CD8-positive, alpha-beta memory T cell (primary cell): ENCODE results near the gene SIGLEC14. TPM values are rescaled to one million over a fixed set of nuclear protein-coding genes. Genes with fewer than 3 reads are reported as not detected.

Source experiments
- CTCF ChIA-PET: fragments of 350-600 bp; sonication (Branson Sonifier 250); formaldehyde crosslinking; loops from one replicate; lab custom pipeline; 2021; ENCODE audit warnings: antibody characterized with exemption; lab: Charles Lee
- POLR2A ChIA-PET: fragments of 350-600 bp; sonication (Branson Sonifier 250); formaldehyde crosslinking; loops from one replicate; lab custom pipeline; 2021; ENCODE audit warnings: antibody characterized with exemption; lab: Charles Lee
- DNase-seq, 5 donors: peaks; one replicate each; pipeline versions ENCODE4 v3.0.0 to v3.0.0-alpha.2; 2020 to 2022; ENCODE audit warnings: mixed read lengths in 1 of 5
- H3K27ac ChIP-seq: one replicate; pipeline ENCODE4 v1.7.0; 2013; ENCODE audit warnings: low read depth, mild to moderate bottlenecking, low read length, moderate library complexity
- H3K27me3 ChIP-seq: 2 replicates; pipeline ENCODE4 v1.7.0; 2013; ENCODE audit warnings: low read length, mild to moderate bottlenecking; ENCODE audit not compliant: insufficient read depth, poor library complexity, severe bottlenecking
- H3K36me3 ChIP-seq: 2 replicates; pipeline ENCODE4 v1.7.0; 2013; ENCODE audit warnings: mild to moderate bottlenecking, low read length, moderate library complexity; ENCODE audit not compliant: insufficient read depth
- H3K4me1 ChIP-seq: 2 replicates; pipeline ENCODE4 v1.7.0; 2013; ENCODE audit warnings: mild to moderate bottlenecking, low read length, moderate library complexity; ENCODE audit not compliant: insufficient read depth
- H3K4me3 ChIP-seq: 2 replicates; pipeline ENCODE4 v1.7.0; 2013; ENCODE audit warnings: mild to moderate bottlenecking, low read length
- H3K9me3 ChIP-seq: 2 replicates; pipeline ENCODE4 v1.7.0; 2013; ENCODE audit warnings: mild to moderate bottlenecking, low read length
- H3K27ac Mint-ChIP-seq, 8 donors: one replicate each; pipeline ENCODE4 v1.8.0; 2020 to 2021; ENCODE audit warnings: mixed read lengths in 8 of 8, mild to moderate bottlenecking in 6 of 8, inconsistent platforms in 3 of 8, moderate library complexity in 3 of 8
- H3K27me3 Mint-ChIP-seq, 2 donors: one replicate each; pipeline ENCODE4 v1.8.0; 2020 to 2021; ENCODE audit warnings: mixed read lengths in 2 of 2, mild to moderate bottlenecking in 1 of 2, moderate library complexity in 1 of 2
- H3K36me3 Mint-ChIP-seq, 3 donors: one replicate each; pipeline ENCODE4 v1.8.0; 2020 to 2021; ENCODE audit warnings: mixed read lengths in 3 of 3, inconsistent platforms in 1 of 3, mild to moderate bottlenecking in 1 of 3
- H3K4me1 Mint-ChIP-seq, 3 donors: one replicate each; pipeline ENCODE4 v1.8.0; 2020 to 2021; ENCODE audit warnings: mixed read lengths in 3 of 3, inconsistent platforms in 1 of 3, mild to moderate bottlenecking in 1 of 3
- H3K4me3 Mint-ChIP-seq, 7 donors: one replicate each; pipeline ENCODE4 v1.8.0; 2020 to 2021; ENCODE audit warnings: mixed read lengths in 7 of 7, mild to moderate bottlenecking in 6 of 7, moderate library complexity in 4 of 7, inconsistent platforms in 2 of 7
- H3K9me3 Mint-ChIP-seq, 5 donors: one replicate each; pipeline ENCODE4 v1.8.0; 2020 to 2022; ENCODE audit warnings: mixed read lengths in 5 of 5, mild to moderate bottlenecking in 3 of 5, moderate library complexity in 2 of 5, inconsistent platforms in 1 of 5
- polyA plus RNA-seq: library from polyadenylated mRNA; unstranded; fragments of 300-500 nt; fragmentation: Illumina TruSeq; gene quantifications from one replicate; pipeline ENCODE4 v1.2.3, GENCODE V29; 2021
- total RNA-seq, 2 experiments: library from RNA; stranded (reverse); gene quantifications; one replicate each; pipeline ENCODE4 v1.2.3, GENCODE V29; 2021

SIGLEC14 gene
- total and polyA plus RNA-seq, 3 experiments from 2014 or later = 0.33 to 0.35 TPM; not detected in 1

- no peaks in the 10 kb centered on the region for H3K9me3 ChIP-seq
- peaks cover 10 to 36% of the 10 kb centered on the region in 2 donors for H3K27me3 Mint-ChIP-seq
- no peaks in the 10 kb centered on the region for H3K27me3 ChIP-seq
- POLR2A ChIA-PET = no interaction called here
- peak overlapping the region in 1 of 8 donors; percentile 18 for H3K27ac Mint-ChIP-seq
- H3K27ac ChIP-seq = no peak overlapping the region
- peaks cover 0 to 26% (median 2%) of the 10 kb centered on the region in 3 donors for H3K36me3 Mint-ChIP-seq
- H3K4me1 ChIP-seq = no peaks in the 10 kb centered on the region
- H3K4me1 Mint-ChIP-seq = no peaks in the 10 kb centered on the region
- no peak overlapping the region for H3K4me3 ChIP-seq
- H3K9me3 Mint-ChIP-seq = peaks cover 6 to 29% (median 10%) of the 10 kb centered on the region in 5 donors
- DNase-seq = peak in 3 of 5 donors; percentile 14 to 22 (median 15)
- CTCF ChIA-PET = no interaction called here
- H3K4me3 Mint-ChIP-seq = no peak overlapping the region
- no peaks in the 10 kb centered on the region for H3K36me3 ChIP-seq
Measured at GRCh38 chr19:51607920-51608562, 38.6 kb downstream of the SIGLEC14 start.

DNA sequence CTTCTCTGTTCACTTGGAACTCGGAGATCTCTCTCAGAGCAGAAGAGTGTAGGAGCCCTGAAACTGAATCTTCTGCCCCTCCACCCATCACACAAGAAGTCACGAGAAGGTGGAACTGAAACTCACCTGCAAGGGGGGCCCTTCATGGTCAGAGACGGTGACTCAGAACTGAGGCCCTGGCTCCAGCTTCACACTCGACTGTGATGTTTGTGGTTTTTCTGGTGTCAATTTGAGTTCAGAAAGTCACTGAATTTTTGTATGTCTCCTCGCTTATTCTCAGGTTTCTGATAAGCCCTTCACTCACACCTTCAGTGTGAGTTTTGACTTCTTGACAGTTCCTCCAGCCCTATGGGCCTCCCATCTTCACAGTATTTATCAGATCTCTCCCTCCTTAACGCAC lies 39.5 kb downstream of the SIGLEC14 start:
- Histone ChIP-seq H3K27me3 (no peaks in the 10 kb centered on the region), H3K36me3 (no peaks in the 10 kb centered on the region), H3K4me3 (no peak overlapping the region), H3K4me1 (no peaks in the 10 kb centered on the region), H3K27ac (no peak overlapping the region), H3K9me3 (no peaks in the 10 kb centered on the region)
- Mint-ChIP-seq H3K9me3 (peaks cover 0 to 19% (median 5%) of the 10 kb centered on the region in 5 donors), H3K4me1 (peaks cover 0 to 3% (median 0%) of the 10 kb centered on the region in 3 donors), H3K27me3 (peaks cover 15 to 36% of the 10 kb centered on the region in 2 donors), H3K36me3 (peaks cover 0 to 24% (median 2%) of the 10 kb centered on the region in 3 donors), H3K4me3 (no peak overlapping the region), H3K27ac (no peak overlapping the region)
- ChIA-PET POLR2A (no interaction called here), CTCF (no interaction called here)
- peak in 1 of 5 donors; percentile 6 for DNase-seq

DNA sequence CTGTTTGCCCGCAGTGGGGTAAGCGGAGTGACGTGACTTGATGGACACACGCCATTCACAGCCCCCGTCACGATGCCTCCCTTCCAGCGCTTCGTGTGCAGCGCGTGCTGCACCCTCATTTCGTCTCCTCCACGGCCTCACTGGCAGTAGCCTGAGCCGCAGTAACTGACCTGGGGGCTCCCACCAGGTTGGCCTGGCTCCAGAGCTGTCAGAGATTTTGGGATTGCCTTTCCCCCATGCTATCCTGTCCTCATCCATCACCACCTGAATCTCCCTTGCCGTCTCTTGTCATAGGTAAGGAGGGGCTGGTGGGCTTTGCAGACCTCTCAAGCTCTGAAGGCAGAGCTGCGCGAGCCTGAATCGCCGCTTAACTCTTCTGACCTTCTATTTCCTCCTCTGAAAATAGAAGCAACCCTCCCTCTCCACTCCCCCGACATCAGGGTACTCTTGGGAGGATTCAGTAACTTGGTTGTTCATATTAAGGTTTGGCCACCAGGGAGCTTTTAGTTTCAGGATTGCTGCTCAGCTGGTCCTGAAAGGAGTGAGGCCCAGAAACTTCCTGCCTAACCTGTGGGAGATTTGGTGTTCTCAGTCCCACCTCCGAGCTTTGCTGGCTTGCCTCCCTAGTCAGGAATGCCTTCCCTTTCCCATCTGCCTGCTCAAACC lies 44.3 kb downstream of the SIGLEC14 start:
- H3K27ac Mint-ChIP-seq = no peak overlapping the region
- no peaks in the 10 kb centered on the region for H3K36me3 ChIP-seq
- no peak for DNase-seq
- no peaks in the 10 kb centered on the region for H3K4me1 ChIP-seq
- peaks cover 0 to 8% (median 3%) of the 10 kb centered on the region in 3 donors for H3K4me1 Mint-ChIP-seq
- no peaks in the 10 kb centered on the region for H3K9me3 ChIP-seq
- POLR2A ChIA-PET = no interaction called here
- H3K4me3 ChIP-seq = no peak overlapping the region
- CTCF ChIA-PET = no interaction called here
- H3K9me3 Mint-ChIP-seq = peaks cover 0 to 4% (median 1%) of the 10 kb centered on the region in 5 donors
- peaks cover 0 to 26% (median under 1%) of the 10 kb centered on the region in 3 donors for H3K36me3 Mint-ChIP-seq
- no peak overlapping the region for H3K27ac ChIP-seq
- peaks cover 25 to 42% of the 10 kb centered on the region in 2 donors for H3K27me3 Mint-ChIP-seq
- H3K27me3 ChIP-seq = peaks cover 4% of the 10 kb centered on the region
- H3K4me3 Mint-ChIP-seq = peak overlapping the region in 3 of 7 donors; percentile 35 to 53 (median 48)

- Histone ChIP-seq H3K4me3 (no peak overlapping the region), H3K27me3 (peaks cover 4% of the 10 kb centered on the region), H3K4me1 (no peaks in the 10 kb centered on the region), H3K36me3 (no peaks in the 10 kb centered on the region), H3K27ac (no peak overlapping the region), H3K9me3 (no peaks in the 10 kb centered on the region)
- Mint-ChIP-seq H3K9me3 (peaks cover 0 to 2% (median 0%) of the 10 kb centered on the region in 5 donors), H3K27ac (no peak overlapping the region), H3K36me3 (peaks cover 0 to 32% (median 0%) of the 10 kb centered on the region in 3 donors), H3K4me3 (peak overlapping the region in 2 of 7 donors; percentile 28 to 39), H3K4me1 (peaks cover 0 to 8% (median 7%) of the 10 kb centered on the region in 3 donors), H3K27me3 (peaks cover 33 to 48% of the 10 kb centered on the region in 2 donors)
- POLR2A ChIA-PET = no interaction called here
- CTCF ChIA-PET = no interaction called here
- DNase-seq = peak in 2 of 5 donors; percentile 9 to 11
Measured at GRCh38 chr19:51600940-51601580, 45.6 kb downstream of the SIGLEC14 start.

GRCh38 chr19:51599084-51599483 lies 47.5 kb downstream of the SIGLEC14 start:
- Histone ChIP-seq H3K9me3 (no peaks in the 10 kb centered on the region), H3K4me1 (peaks cover 5% of the 10 kb centered on the region), H3K4me3 (no peak overlapping the region), H3K27ac (no peak overlapping the region), H3K27me3 (peaks cover 4% of the 10 kb centered on the region), H3K36me3 (no peaks in the 10 kb centered on the region)
- DNase-seq = no peak
- Mint-ChIP-seq H3K4me1 (peaks cover 12 to 22% (median 20%) of the 10 kb centered on the region in 3 donors), H3K27me3 (peaks cover 33 to 47% of the 10 kb centered on the region in 2 donors), H3K36me3 (peaks cover 0 to 35% (median 2%) of the 10 kb centered on the region in 3 donors), H3K9me3 (peaks cover 0 to 4% (median 0%) of the 10 kb centered on the region in 5 donors), H3K27ac (no peak overlapping the region), H3K4me3 (no peak overlapping the region)
- ChIA-PET POLR2A (no interaction called here), CTCF (no interaction called here)

- Mint-ChIP-seq H3K36me3 (peaks cover 0 to 34% (median 3%) of the 10 kb centered on the region in 3 donors), H3K27me3 (peaks cover 33 to 47% of the 10 kb centered on the region in 2 donors), H3K9me3 (peaks cover 0 to 4% (median 0%) of the 10 kb centered on the region in 5 donors), H3K4me1 (peaks cover 20 to 29% (median 28%) of the 10 kb centered on the region in 3 donors), H3K27ac (no peak overlapping the region), H3K4me3 (peak overlapping the region in 1 of 7 donors; percentile 69)
- H3K9me3 ChIP-seq = no peaks in the 10 kb centered on the region
- peaks cover 4% of the 10 kb centered on the region for H3K27me3 ChIP-seq
- CTCF ChIA-PET = no interaction called here
- H3K27ac ChIP-seq = no peak overlapping the region
- DNase-seq = no peak
- no peaks in the 10 kb centered on the region for H3K36me3 ChIP-seq
- peaks cover 11% of the 10 kb centered on the region for H3K4me1 ChIP-seq
- no peak overlapping the region for H3K4me3 ChIP-seq
- POLR2A ChIA-PET = no interaction called here
Measured at GRCh38 chr19:51598159-51598915, 48.3 kb downstream of the SIGLEC14 start.

DNA sequence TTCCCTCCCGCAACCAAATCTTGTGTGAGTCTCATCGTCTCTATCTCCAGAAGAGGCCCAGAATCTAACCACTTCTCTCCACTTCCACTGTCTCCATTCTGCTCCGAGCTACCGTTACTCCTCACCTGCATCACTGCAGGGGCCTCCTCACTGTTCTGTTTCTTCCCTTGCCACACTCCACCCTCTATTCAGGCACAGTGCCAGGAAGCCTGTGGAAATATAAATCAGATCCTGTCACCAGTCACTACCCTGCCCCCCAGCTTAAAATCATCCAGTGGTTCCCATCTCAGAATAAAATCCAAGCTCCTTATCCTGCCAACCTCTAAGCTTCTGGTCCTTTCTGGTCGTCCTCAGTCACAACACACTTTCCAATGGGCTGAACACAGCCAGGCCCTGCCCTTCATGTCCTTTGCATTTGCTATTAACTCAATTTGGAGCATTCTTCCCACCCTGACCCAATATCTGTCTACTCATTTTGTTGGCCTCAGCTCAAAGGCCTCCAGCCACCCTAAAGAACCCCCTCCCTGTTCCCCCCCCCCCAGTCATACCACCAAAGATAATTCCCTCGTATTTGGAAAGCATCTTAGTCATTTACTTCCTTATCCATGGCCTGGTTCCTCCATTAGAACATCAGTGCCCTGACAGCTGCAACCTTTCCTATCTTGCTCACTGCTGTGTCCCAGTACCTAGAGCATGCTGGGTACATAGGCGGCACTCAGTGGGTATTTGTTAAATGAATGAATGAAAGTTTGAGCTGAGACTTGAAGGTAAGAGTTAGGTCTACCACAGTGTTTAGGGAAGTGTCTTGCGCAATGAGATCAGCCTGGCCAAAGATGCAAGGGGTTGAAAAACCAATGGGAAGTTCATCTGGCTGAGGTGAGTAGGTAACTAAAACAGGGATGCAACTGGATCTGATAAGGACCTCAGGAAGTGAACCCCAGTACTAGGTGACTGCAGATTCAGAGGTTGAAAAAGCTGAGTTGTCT lies 51.1 kb downstream of the SIGLEC14 start:
- no peaks in the 10 kb centered on the region for H3K27me3 ChIP-seq
- POLR2A ChIA-PET = interaction anchor here (0.5 kb wide), 1 partner anchor 1824 kb away, joined by 6 read pairs; no protein-coding TSS in a partner anchor
- H3K36me3 ChIP-seq = no peaks in the 10 kb centered on the region
- Mint-ChIP-seq H3K4me1 (peaks cover 21 to 29% (median 28%) of the 10 kb centered on the region in 3 donors), H3K27ac (peak overlapping the region in 5 of 8 donors; percentile 38 to 72 (median 55)), H3K4me3 (peak overlapping the region; percentile 92 to 98 (median 93)), H3K27me3 (peaks cover 16 to 27% of the 10 kb centered on the region in 2 donors), H3K9me3 (peaks cover 0 to 8% (median 0%) of the 10 kb centered on the region in 5 donors), H3K36me3 (peaks cover 0 to 23% (median 3%) of the 10 kb centered on the region in 3 donors)
- H3K4me1 ChIP-seq = peaks cover 15% of the 10 kb centered on the region
- no peak overlapping the region for H3K27ac ChIP-seq
- no peak overlapping the region for H3K4me3 ChIP-seq
- no peaks in the 10 kb centered on the region for H3K9me3 ChIP-seq
- CTCF ChIA-PET = no interaction called here
- DNase-seq = no peak
